ENCODE measurements around the gene IFITM10.

GRCh38 chr11:1776944-1777715 lies 26.7 kb upstream of the IFITM10 start:
- no peak for TF ChIP-seq POLR2A (IDR thresholded peaks at IDR 0.05; ENCODE audit: extremely low read depth, insufficient read length)
- no peak for TF ChIP-seq CTCF (IDR thresholded peaks at IDR 0.05; ENCODE audit: low read depth, low read length)
- no peak for TF ChIP-seq MAX (IDR thresholded peaks at IDR 0.05; ENCODE audit: low read depth, low read length)
- no peak for TF ChIP-seq MYC (IDR thresholded peaks at IDR 0.05; ENCODE audit: low read depth, low read length)

All from NB4 (cell line).